KMS-11 (cell line): Measurements from ENCODE around the gene PPM1M.

Experiments used
- H2AFZ ChIP-seq: fragments of 200-600 bp; sonication (generic); 2 replicates; pipeline ENCODE4 v1.6.1; 2016; ENCODE audit warnings: antibody characterized with exemption, mixed run types, low read depth
- H3K27ac ChIP-seq: fragments of 200-600 bp; sonication (generic); 2 replicates; pipeline ENCODE4 v1.6.1; 2016; ENCODE audit warnings: mild to moderate bottlenecking, mixed run types
- H3K27me3 ChIP-seq: fragments of 200-600 bp; sonication (generic); 2 replicates; pipeline ENCODE4 v1.6.1; 2017; ENCODE audit warnings: mild to moderate bottlenecking, low read depth, mixed run types, moderate library complexity; ENCODE audit not compliant: insufficient read depth
- H3K36me3 ChIP-seq: fragments of 200-600 bp; sonication (generic); 2 replicates; pipeline ENCODE4 v1.6.1; 2017; ENCODE audit warnings: mild to moderate bottlenecking, mixed run types; ENCODE audit not compliant: insufficient read depth
- H3K4me1 ChIP-seq: fragments of 200-600 bp; sonication (generic); 2 replicates; pipeline ENCODE4 v1.6.1; 2016; ENCODE audit warnings: mild to moderate bottlenecking, low read depth, mixed run types; ENCODE audit not compliant: poor library complexity, severe bottlenecking
- H3K4me2 ChIP-seq: fragments of 200-600 bp; sonication (generic); 2 replicates; pipeline ENCODE4 v1.7.0; 2016; ENCODE audit warnings: mild to moderate bottlenecking, mixed run types
- H3K4me3 ChIP-seq: fragments of 200-600 bp; sonication (generic); IDR thresholded peaks from 2 replicates; pipeline ENCODE4 v1.6.1; 2017; ENCODE audit warnings: low read depth, low read length, mixed read lengths; ENCODE audit not compliant: insufficient read depth
- H3K79me2 ChIP-seq: fragments of 200-600 bp; sonication (generic); 2 replicates; pipeline ENCODE4 v1.6.1; 2016; ENCODE audit warnings: low read depth, mixed run types; ENCODE audit not compliant: insufficient read depth
- H3K9ac ChIP-seq: fragments of 200-600 bp; sonication (generic); 2 replicates; pipeline ENCODE4 v1.6.1; 2016; ENCODE audit warnings: mild to moderate bottlenecking, mixed run types
- H4K20me1 ChIP-seq: fragments of 200-600 bp; sonication (generic); 2 replicates; pipeline ENCODE4 v1.6.1; 2016; ENCODE audit warnings: mild to moderate bottlenecking, mixed run types; ENCODE audit not compliant: insufficient read depth
- TF ChIP-seq, protein P1 (sequence below): fragments of 200-600 bp; sonication (generic); conservative IDR thresholded peaks from 2 replicates; pipeline ENCODE4 v1.6.1; 2017; ENCODE audit warnings: low read depth, mild to moderate bottlenecking, antibody characterized with exemption, low read length, moderate library complexity, mixed read lengths

Gene PPM1M

GRCh38 chr3:52295671-52296208 lies 50.2 kb downstream of the PPM1M start:
- H3K27ac ChIP-seq = no peak overlapping the region
- no peaks in the 10 kb centered on the region for H4K20me1 ChIP-seq
- no peaks in the 10 kb centered on the region for H3K79me2 ChIP-seq
- H3K4me1 ChIP-seq = no peaks in the 10 kb centered on the region
- H3K36me3 ChIP-seq = no peaks in the 10 kb centered on the region
- H3K9ac ChIP-seq = no peak overlapping the region
- no peak overlapping the region for H3K4me2 ChIP-seq
- TF ChIP-seq, protein P1, sequence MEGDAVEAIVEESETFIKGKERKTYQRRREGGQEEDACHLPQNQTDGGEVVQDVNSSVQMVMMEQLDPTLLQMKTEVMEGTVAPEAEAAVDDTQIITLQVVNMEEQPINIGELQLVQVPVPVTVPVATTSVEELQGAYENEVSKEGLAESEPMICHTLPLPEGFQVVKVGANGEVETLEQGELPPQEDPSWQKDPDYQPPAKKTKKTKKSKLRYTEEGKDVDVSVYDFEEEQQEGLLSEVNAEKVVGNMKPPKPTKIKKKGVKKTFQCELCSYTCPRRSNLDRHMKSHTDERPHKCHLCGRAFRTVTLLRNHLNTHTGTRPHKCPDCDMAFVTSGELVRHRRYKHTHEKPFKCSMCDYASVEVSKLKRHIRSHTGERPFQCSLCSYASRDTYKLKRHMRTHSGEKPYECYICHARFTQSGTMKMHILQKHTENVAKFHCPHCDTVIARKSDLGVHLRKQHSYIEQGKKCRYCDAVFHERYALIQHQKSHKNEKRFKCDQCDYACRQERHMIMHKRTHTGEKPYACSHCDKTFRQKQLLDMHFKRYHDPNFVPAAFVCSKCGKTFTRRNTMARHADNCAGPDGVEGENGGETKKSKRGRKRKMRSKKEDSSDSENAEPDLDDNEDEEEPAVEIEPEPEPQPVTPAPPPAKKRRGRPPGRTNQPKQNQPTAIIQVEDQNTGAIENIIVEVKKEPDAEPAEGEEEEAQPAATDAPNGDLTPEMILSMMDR = no peak
- H3K4me3 ChIP-seq = no peak overlapping the region
- H3K27me3 ChIP-seq = no peaks in the 10 kb centered on the region
- no peak overlapping the region for H2AFZ ChIP-seq

DNA sequence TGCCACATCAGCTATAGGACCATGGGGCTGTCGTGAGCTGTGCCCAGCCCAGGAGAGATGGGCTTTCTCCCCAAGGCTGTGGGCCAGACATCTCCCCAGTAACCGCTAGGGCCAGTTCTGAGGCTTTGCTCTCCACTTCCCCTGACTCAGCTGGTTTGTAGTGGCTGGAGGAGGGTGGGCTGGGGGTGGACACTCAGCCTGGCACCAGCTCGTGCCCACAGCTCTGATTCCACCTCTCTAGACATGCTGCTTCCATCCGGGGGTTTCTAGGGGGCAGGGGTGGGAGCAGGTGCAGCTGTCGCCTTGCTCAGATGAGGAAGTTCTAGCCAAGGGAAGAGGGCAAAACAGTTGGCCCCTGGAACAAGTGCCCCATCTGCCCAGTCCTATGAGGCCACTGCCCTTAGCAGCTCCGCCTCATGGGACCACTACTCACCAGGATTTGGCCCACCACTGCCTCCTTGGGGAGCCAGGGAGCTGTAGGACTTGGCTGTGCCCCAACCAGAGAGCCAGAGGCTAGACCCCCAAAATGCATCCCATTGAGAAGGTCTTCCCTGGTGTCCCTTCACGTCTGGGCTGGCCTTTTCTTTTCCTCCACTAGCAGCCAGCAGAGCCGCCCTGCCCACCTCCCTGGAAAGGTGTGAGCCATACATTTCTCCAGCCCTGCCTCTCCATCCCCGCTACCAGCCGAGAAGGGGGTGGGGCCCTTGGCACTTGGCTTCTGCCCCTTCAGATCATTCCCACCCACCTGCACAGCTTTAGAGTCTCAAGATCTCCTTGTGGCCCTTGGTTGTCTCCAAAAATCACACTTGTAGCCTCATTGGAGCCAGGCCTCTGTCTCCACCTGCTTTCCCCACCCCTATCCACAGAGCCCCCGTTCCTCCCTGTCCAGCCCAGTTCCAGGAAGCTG lies 51.9 kb downstream of the PPM1M start:
- no peaks in the 10 kb centered on the region for H4K20me1 ChIP-seq
- no peaks in the 10 kb centered on the region for H3K27me3 ChIP-seq
- no peaks in the 10 kb centered on the region for H3K79me2 ChIP-seq
- no peak overlapping the region for H3K27ac ChIP-seq
- H3K4me2 ChIP-seq = no peak overlapping the region
- no peak overlapping the region for H3K9ac ChIP-seq
- no peaks in the 10 kb centered on the region for H3K36me3 ChIP-seq
- H3K4me3 ChIP-seq = no peak overlapping the region
- no peak overlapping the region for H2AFZ ChIP-seq
- no peaks in the 10 kb centered on the region for H3K4me1 ChIP-seq
- TF ChIP-seq, protein P1 = no peak

- Histone ChIP-seq H3K79me2 (no peaks in the 10 kb centered on the region), H3K9ac (no peak overlapping the region), H2AFZ (no peak overlapping the region), H4K20me1 (no peaks in the 10 kb centered on the region), H3K27me3 (no peaks in the 10 kb centered on the region), H3K4me1 (no peaks in the 10 kb centered on the region), H3K4me2 (no peak overlapping the region), H3K4me3 (no peak overlapping the region), H3K36me3 (no peaks in the 10 kb centered on the region), H3K27ac (no peak overlapping the region)
- TF ChIP-seq, protein P1 = no peak
Measured at GRCh38 chr3:52298149-52299098, 52.9 kb downstream of the PPM1M start.

DNA sequence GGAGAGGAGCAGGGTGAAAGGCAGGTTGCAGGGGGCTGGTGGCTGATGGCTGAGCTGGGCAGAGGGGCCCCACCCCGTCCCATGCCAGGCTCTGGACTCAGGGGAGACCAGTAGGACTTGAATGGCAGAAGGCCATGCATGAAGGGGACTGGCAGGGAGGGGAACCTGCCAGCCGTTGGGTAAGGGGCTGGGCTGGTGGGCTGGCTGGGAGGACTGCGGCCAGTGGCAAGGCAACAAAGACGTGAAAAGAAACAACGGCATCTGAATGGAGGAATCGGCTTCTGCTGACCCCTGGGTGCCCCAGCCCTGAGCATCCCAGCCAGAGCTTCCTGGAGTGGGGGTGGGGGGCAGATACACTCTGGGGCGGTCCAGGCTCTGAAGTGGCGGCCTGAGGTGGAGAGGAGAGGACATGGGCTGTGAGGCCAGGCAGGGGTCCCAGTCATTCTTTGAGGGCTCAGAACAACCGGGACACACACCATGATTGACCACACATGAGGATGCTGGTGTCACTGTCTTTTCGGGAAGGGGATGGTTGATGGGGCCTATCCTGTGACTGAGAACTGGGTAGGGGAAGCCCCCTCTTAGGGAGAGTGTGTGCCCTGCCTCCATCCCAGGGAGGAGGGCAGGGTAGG lies 53.8 kb downstream of the PPM1M start:
- Histone ChIP-seq H3K9ac (no peak overlapping the region), H3K4me2 (no peak overlapping the region)

More for the DNA sequence above, 53.8 kb downstream of the PPM1M start:
- no peak overlapping the region for H3K4me3 ChIP-seq
- no peaks in the 10 kb centered on the region for H3K79me2 ChIP-seq
- no peaks in the 10 kb centered on the region for H3K27me3 ChIP-seq
- no peaks in the 10 kb centered on the region for H3K36me3 ChIP-seq
- H2AFZ ChIP-seq = no peak overlapping the region
- no peaks in the 10 kb centered on the region for H3K4me1 ChIP-seq
- no peaks in the 10 kb centered on the region for H4K20me1 ChIP-seq
- TF ChIP-seq, protein P1 = no peak
- H3K27ac ChIP-seq = no peak overlapping the region
